Peyer's patch (tissue), 4 donors: ENCODE data around the gene CARD10. TPM values are rescaled to one million over a fixed set of nuclear protein-coding genes. Genes with fewer than 3 reads are reported as not detected.
"Not testable (repeated sequence)": the region's sequence is repeated elsewhere in the genome, so short reads cannot be mapped to it uniquely, and the experiment has no call there.

Source experiments
- DNase-seq, 3 donors: peaks; one replicate each; pipeline ENCODE4 v3.0.0-alpha.2; 2017 to 2019
- H3K27ac ChIP-seq, 4 donors: fragments of 200-600 bp; sonication (generic); one replicate each; pipeline ENCODE4 v1.5.1; 2016 to 2019
- H3K27me3 ChIP-seq, 2 donors: fragments of 200-600 bp; sonication (generic); one replicate each; pipeline ENCODE4 v1.5.1; 2019
- H3K36me3 ChIP-seq, 3 donors: fragments of 200-600 bp; sonication (generic); one replicate each; pipeline ENCODE4 v1.5.1; 2016 to 2019
- H3K4me1 ChIP-seq, 4 donors: fragments of 200-600 bp; sonication (generic); one replicate each; pipeline ENCODE4 v1.5.1; 2016 to 2019
- H3K4me3 ChIP-seq, 4 donors: fragments of 200-600 bp; sonication (generic); 1 replicate in 3 of 4; 2 replicates in 1 of 4; pipeline ENCODE4 v1.5.1; 2016 to 2019; ENCODE audit warnings: mild to moderate bottlenecking in 1 of 4
- H3K9me3 ChIP-seq, 4 donors: fragments of 200-600 bp; sonication (generic); one replicate each; pipeline ENCODE4 v1.5.1; 2016 to 2019; ENCODE audit warnings: mild to moderate bottlenecking in 1 of 4
- CTCF ChIP-seq, 6 experiments: fragments of 450-650 bp in 4 of 6; fragments of 200-600 bp in 2 of 6; sonication (generic) in 1 of 6; IDR thresholded peaks; one replicate each; pipeline ENCODE4 v1.5.1; 2017 to 2019; ENCODE audit warnings: antibody characterized with exemption in 6 of 6, mild to moderate bottlenecking in 3 of 6, moderate library complexity in 1 of 6
- POLR2A ChIP-seq, 2 donors: fragments of 450-650 bp; IDR thresholded peaks; one replicate each; pipeline ENCODE4 v1.5.1; 2017; ENCODE audit warnings: antibody characterized with exemption in 2 of 2, mild to moderate bottlenecking in 2 of 2, moderate library complexity in 2 of 2
- total RNA-seq, 4 donors: library from RNA; depleted of rRNA; stranded (reverse); fragments of >200 nt; gene quantifications; one replicate each; pipeline ENCODE4 v1.1.0, GENCODE V29; 2016

The CARD10 gene
- total RNA-seq, 4 donors from 2014 or later = 74.3 to 142 (median 123) TPM

GRCh38 chr22:37544955-37545702 is 25.9 kb upstream of the CARD10 start:
- DNase-seq = peak; percentile 48 to 90 (median 87)
- Histone ChIP-seq H3K4me3 (peak overlapping the region in 2 of 4 donors; percentile 17 to 37), H3K27ac (peak overlapping the region; percentile 71 to 83 (median 78)), H3K9me3 (no peaks in the 10 kb centered on the region), H3K4me1 (peaks cover 0 to 30% (median 7%) of the 10 kb centered on the region in 4 donors), H3K36me3 (no peaks in the 10 kb centered on the region), H3K27me3 (no peaks in the 10 kb centered on the region)
- TF ChIP-seq POLR2A (IDR thresholded peaks at IDR 0.05) (no peak), CTCF (IDR thresholded peaks at IDR 0.05) (peak in 4 of 6 experiments; percentile 55 to 89 (median 84))

GRCh38 chr22:37542959-37543358 is 23.7 kb upstream of the CARD10 start:
- Histone ChIP-seq H3K9me3 (no peaks in the 10 kb centered on the region), H3K4me1 (peaks cover 0 to 39% (median 7%) of the 10 kb centered on the region in 4 donors), H3K27ac (no peak overlapping the region), H3K36me3 (no peaks in the 10 kb centered on the region), H3K27me3 (no peaks in the 10 kb centered on the region), H3K4me3 (no peak overlapping the region)
- DNase-seq = no peak
- TF ChIP-seq POLR2A (IDR thresholded peaks at IDR 0.05) = no peak
- no peak for TF ChIP-seq CTCF (IDR thresholded peaks at IDR 0.05)

DNA sequence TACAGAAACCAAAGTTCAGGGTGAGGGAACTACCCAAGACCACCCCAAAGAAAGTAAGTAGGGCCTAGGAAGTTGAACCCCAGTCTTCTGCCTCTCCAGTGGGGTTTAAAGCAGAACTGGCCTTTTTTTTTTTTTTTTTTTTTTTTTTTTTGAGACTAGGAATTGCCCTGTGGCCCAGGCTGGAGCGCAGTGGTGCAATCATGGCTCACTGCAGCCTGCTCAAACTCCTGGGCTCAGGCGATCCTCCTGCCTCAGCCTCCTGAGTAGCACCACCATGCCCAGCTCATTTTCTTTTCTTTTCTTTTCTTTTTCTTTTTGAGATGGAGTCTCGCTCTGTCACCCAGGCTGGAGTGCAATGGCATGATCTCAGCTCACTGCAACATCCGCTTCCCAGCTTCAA is 23.2 kb upstream of the CARD10 start:
- peaks cover 0 to 39% (median 7%) of the 10 kb centered on the region in 4 donors for H3K4me1 ChIP-seq
- not testable (repeated sequence) for H3K27me3 ChIP-seq, H3K4me3 ChIP-seq, H3K9me3 ChIP-seq, H3K27ac ChIP-seq, DNase-seq, H3K36me3 ChIP-seq

DNA sequence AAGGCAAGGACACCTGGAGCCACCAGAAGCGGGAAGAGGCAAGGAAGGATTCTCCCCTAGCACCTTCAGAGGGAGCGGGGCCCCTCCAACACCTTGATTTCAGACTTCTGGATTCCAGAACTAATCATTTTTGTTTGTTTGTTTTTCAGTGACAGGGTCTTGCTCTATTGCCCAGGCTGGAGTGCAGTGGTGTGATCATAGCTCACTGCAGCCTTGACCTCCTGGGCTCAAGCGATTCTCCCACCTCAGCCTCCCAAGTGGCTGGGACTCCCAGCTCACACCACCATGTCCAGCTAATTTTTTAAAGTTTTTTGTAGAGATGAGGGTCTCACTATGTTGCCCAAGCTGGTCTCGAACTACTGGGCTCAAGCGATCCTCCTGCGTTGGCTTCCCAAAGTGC is 20.6 kb upstream of the CARD10 start:
- peaks cover 0 to 16% (median 0%) of the 10 kb centered on the region in 4 donors for H3K4me1 ChIP-seq
- DNase-seq, H3K27me3 ChIP-seq, H3K9me3 ChIP-seq, H3K36me3 ChIP-seq, H3K4me3 ChIP-seq, H3K27ac ChIP-seq: not testable (repeated sequence)

GRCh38 chr22:37538590-37539357 is 19.6 kb upstream of the CARD10 start:
- no peaks in the 10 kb centered on the region for H3K36me3 ChIP-seq
- no peaks in the 10 kb centered on the region for H3K9me3 ChIP-seq
- peaks cover 0 to 15% (median 0%) of the 10 kb centered on the region in 4 donors for H3K4me1 ChIP-seq
- peak overlapping the region in 2 of 4 donors; percentile 6 to 69 for H3K27ac ChIP-seq
- TF ChIP-seq POLR2A (IDR thresholded peaks at IDR 0.05) (peak in 1 of 2 donors; percentile 42), CTCF (IDR thresholded peaks at IDR 0.05) (peak; percentile 90 to 100 (median 100))
- H3K4me3 ChIP-seq = peak overlapping the region in 1 of 4 donors; percentile 24
- DNase-seq = peak; percentile 88 to 97 (median 96)
- no peaks in the 10 kb centered on the region for H3K27me3 ChIP-seq

DNA sequence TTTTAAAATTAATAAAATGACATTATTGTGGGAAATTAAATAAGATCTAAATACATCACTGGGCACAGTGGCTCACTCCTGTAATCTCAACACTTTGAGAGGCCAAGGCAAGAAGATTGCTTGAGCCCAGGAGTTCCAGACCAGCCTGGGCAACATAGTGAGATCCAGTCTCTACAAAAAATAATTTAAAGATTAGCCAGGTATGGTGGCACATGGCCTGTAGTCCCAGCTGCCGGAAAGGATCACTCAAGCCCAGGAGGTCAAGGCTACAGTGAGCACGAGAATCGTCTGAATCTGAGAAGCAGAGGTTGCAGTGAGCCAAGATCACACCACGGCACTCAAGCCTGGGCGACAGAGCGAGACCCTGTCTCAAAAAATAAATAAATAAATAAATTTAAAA is 15.9 kb upstream of the CARD10 start:
- no peak overlapping the region for H3K4me3 ChIP-seq
- H3K27ac ChIP-seq = no peak overlapping the region
- H3K27me3 ChIP-seq = no peaks in the 10 kb centered on the region
- no peaks in the 10 kb centered on the region for H3K36me3 ChIP-seq
- no peaks in the 10 kb centered on the region for H3K9me3 ChIP-seq
- H3K4me1 ChIP-seq = peaks cover 0 to 9% (median 0%) of the 10 kb centered on the region in 4 donors
- no peak for DNase-seq
- no peak for TF ChIP-seq CTCF (IDR thresholded peaks at IDR 0.05)
- TF ChIP-seq POLR2A (IDR thresholded peaks at IDR 0.05) = no peak
